ENCODE results near the gene ASTN2. TPM values are rescaled to one million over a fixed set of nuclear protein-coding genes. Genes with fewer than 3 reads are reported as not detected.

Gene ASTN2
- total and polyA plus RNA-seq, 12 donors = 1.9 to 11.1 (median 4.0) TPM

DNA sequence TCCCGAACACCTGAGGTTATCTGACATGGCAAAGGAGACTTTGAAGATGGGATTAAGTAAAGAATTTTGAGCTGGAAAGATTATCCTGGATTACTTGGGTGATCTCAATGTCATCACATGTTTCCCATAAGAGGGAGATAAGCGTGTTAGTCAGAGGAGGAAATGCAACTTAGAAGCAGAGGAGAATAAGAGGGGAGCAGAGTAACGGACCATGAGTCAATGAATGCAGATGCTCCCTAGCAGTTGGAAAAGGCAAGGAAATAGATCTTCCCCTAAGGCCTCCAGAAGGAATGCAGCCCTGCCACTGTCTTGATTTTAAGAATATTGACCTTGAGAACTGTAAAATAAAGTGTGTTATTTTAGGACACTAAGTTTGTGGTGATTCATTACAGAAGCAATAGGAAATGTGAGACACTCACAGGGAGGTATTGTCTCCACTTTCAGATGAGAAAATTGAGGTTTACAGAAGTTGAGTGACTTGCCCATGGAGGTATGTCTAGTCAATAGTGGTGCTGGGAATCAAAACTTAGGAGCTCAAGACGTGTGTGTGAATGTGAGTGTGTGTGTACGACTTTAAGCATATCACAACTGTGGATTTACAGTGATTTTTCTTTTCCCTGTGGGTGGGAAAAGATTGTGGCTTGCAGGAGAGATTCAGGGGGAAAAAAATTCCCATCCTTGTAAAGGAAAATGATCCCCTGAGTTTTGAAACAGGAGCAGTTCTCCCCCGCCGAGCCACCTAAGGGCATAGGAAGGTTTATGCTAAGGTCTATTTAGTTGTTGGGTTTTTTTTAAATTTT lies 602.4 kb downstream of the ASTN2 start:
- TF ChIP-seq, protein P1, sequence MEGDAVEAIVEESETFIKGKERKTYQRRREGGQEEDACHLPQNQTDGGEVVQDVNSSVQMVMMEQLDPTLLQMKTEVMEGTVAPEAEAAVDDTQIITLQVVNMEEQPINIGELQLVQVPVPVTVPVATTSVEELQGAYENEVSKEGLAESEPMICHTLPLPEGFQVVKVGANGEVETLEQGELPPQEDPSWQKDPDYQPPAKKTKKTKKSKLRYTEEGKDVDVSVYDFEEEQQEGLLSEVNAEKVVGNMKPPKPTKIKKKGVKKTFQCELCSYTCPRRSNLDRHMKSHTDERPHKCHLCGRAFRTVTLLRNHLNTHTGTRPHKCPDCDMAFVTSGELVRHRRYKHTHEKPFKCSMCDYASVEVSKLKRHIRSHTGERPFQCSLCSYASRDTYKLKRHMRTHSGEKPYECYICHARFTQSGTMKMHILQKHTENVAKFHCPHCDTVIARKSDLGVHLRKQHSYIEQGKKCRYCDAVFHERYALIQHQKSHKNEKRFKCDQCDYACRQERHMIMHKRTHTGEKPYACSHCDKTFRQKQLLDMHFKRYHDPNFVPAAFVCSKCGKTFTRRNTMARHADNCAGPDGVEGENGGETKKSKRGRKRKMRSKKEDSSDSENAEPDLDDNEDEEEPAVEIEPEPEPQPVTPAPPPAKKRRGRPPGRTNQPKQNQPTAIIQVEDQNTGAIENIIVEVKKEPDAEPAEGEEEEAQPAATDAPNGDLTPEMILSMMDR (IDR thresholded peaks at IDR 0.05) = no peak
- no peak for ATAC-seq
- Histone ChIP-seq H3K4me1 (no peaks in the 10 kb centered on the region), H3K36me3 (no peaks in the 10 kb centered on the region), H3K27me3 (peaks cover 0 to 10% (median 0%) of the 10 kb centered on the region in 7 donors), H3K27ac (no peak overlapping the region), H3K4me3 (no peak overlapping the region), H3K9me3 (no peaks in the 10 kb centered on the region)
- 57 to 60% methylated on average over 7 of the region's 7 CpGs for WGBS, 2 donors
- DNase-seq = no peak
- intact Hi-C loops (cut with DNase I) = no loop called here

DNA sequence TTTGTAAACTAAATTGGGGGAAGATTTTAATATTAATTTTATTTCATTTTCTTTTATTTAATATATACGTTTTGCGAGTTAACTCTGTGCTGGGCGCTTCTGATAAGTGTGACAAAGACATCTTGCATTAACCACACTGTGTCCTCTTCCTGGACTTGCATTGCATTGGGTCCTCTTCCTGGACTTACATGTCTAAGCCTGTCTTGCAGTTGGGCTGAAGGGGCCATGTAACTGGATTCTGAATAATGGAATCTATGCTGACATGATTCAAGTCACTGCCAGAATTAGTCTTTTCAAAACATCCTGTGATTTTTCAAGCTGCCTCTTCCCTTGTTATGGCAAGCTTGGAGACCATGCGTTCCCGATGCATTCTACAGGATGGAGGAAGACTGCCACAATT lies 605.2 kb downstream of the ASTN2 start:
- intact Hi-C loops (cut with DNase I) = no loop called here
- Histone ChIP-seq H3K27ac (no peak overlapping the region), H3K27me3 (peaks cover 0 to 10% (median 0%) of the 10 kb centered on the region in 7 donors), H3K9me3 (no peaks in the 10 kb centered on the region), H3K4me3 (no peak overlapping the region), H3K36me3 (no peaks in the 10 kb centered on the region), H3K4me1 (no peaks in the 10 kb centered on the region)
- TF ChIP-seq, protein P1 (IDR thresholded peaks at IDR 0.05) = no peak
- ATAC-seq = no peak
- WGBS, 2 donors = 61 to 67% methylated on average over 5 of the region's 5 CpGs
- DNase-seq = no peak

DNA sequence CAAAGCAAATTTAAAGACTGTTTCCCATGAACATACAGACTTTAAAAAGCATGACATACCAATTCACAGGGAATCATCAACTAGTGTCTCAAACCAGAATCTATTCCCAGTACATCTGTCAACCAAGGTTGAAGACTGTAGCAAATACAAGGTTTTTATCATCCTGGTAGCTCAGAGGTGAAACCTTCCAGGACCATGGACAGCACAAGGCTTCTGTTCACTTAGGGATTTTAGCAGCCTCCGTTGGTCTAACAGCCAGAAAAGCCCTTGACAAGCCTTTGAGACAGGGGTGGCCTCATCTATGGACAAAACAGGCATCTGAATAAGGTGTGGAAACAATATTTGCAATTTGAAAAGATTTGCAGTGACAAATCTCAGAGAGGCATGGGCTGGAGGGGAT lies 608.8 kb downstream of the ASTN2 start:
- H3K27me3 ChIP-seq = no peaks in the 10 kb centered on the region
- intact Hi-C loops (cut with DNase I) = no loop called here
- 8 to 11% methylated on average over 1 of the region's 1 CpG for WGBS, 2 donors
- H3K9me3 ChIP-seq = no peaks in the 10 kb centered on the region
- no peak overlapping the region for H3K27ac ChIP-seq
- H3K36me3 ChIP-seq = no peaks in the 10 kb centered on the region
- TF ChIP-seq, protein P1 (IDR thresholded peaks at IDR 0.05) = no peak
- H3K4me3 ChIP-seq = no peak overlapping the region
- no peak for ATAC-seq
- H3K4me1 ChIP-seq = no peaks in the 10 kb centered on the region
- no peak for DNase-seq

DNA sequence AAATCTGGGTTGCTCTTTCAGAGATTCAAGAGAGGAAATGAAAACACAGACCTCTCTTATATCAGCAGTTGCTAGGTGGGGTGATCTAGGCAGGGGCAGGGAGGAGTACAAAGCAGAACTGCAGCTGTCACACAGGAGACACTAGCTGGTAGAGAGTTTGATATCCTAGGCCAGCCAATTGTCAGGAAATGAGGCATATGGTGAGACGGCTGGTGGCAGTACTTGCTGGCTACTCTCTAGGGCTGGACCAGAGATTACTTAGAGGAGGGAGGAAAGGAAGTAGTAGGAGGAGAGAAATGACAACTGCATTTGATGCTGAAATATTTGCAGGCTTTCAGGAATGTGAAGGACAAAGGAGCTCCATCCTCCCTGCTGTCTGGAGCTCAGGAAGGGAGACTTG lies 614.0 kb downstream of the ASTN2 start:
- WGBS, 2 donors = 4 to 9% methylated on average over 1 of the region's 1 CpG
- Histone ChIP-seq H3K4me3 (no peak overlapping the region), H3K27ac (no peak overlapping the region), H3K36me3 (no peaks in the 10 kb centered on the region), H3K4me1 (no peaks in the 10 kb centered on the region), H3K9me3 (no peaks in the 10 kb centered on the region), H3K27me3 (peaks cover 0 to 6% (median 0%) of the 10 kb centered on the region in 7 donors)
- ATAC-seq (no peak), DNase-seq (no peak)
- intact Hi-C loops (cut with DNase I) = no loop called here
- TF ChIP-seq, protein P1 (IDR thresholded peaks at IDR 0.05) = no peak
